GM18526 (cell line): ENCODE results near the gene SMCO2.

ENCODE experiments used
- POLR2A ChIP-seq: IDR thresholded peaks from 3 replicates; pipeline ENCODE4 v1.6.1; 2011; ENCODE audit not compliant: insufficient read length; ENCODE audit errors: extremely low read depth

The SMCO2 gene

GRCh38 chr12:27549801-27550652 is 103.5 kb downstream of the SMCO2 start:
- TF ChIP-seq POLR2A: no peak

GRCh38 chr12:27550653-27550975 is 104.1 kb downstream of the SMCO2 start:
- TF ChIP-seq POLR2A: no peak

- no peak for TF ChIP-seq POLR2A
These were observed 104.8 kb downstream of the SMCO2 start for GRCh38 chr12:27551172-27551840.
